SK-N-SH (cell line): ENCODE data around the gene ZNF613.

ENCODE experiments used
- CHD2 ChIP-seq: fragments of 150-350 bp; IDR thresholded peaks from 2 replicates; pipeline ENCODE4 v1.6.1; 2018; ENCODE audit warnings: low read length; ENCODE audit not compliant: partially characterized antibody
- ELF1 ChIP-seq: IDR thresholded peaks from 2 replicates; pipeline ENCODE4 v1.4.0; 2012
- EP300 ChIP-seq, 2 experiments: IDR thresholded peaks; 2 replicates each; pipeline versions ENCODE4 v1.4.0 to v1.6.1; 2012; ENCODE audit warnings: borderline replicate concordance in 1 of 2, low read depth in 1 of 2, low read length in 1 of 2
- EZH2phosphoT487 ChIP-seq: fragments of 200-600 bp; sonication (generic); IDR thresholded peaks from 2 replicates; pipeline ENCODE4 v1.6.1; 2017; ENCODE audit warnings: low read depth, mixed run types, mild to moderate bottlenecking, antibody characterized with exemption, moderate library complexity, borderline replicate concordance
- FOXM1 ChIP-seq: IDR thresholded peaks from 2 replicates; pipeline ENCODE4 v1.4.0; 2012; ENCODE audit warnings: low read depth, mild to moderate bottlenecking
- MEF2A ChIP-seq: IDR thresholded peaks from 2 replicates; pipeline ENCODE4 v1.4.0; 2012; ENCODE audit warnings: low read depth, borderline replicate concordance
- MXI1 ChIP-seq: IDR thresholded peaks from 2 replicates; pipeline ENCODE4 v1.6.1; 2012; ENCODE audit warnings: mild to moderate bottlenecking, low read depth, low read length, improper control_type of control experiment
- POLR2AphosphoS5 ChIP-seq: IDR thresholded peaks from 2 replicates; pipeline ENCODE4 v1.6.1; 2012; ENCODE audit warnings: low read depth, low read length
- RFX5 ChIP-seq: IDR thresholded peaks from 2 replicates; pipeline ENCODE4 v1.6.1; 2012; ENCODE audit warnings: mild to moderate bottlenecking, improper control_type of control experiment, low read length
- SIN3A ChIP-seq: IDR thresholded peaks from 2 replicates; pipeline ENCODE4 v1.6.1; 2012; ENCODE audit warnings: low read depth, mild to moderate bottlenecking, low read length, moderate library complexity, borderline replicate concordance
- YY1 ChIP-seq: IDR thresholded peaks from 2 replicates; pipeline ENCODE4 v1.4.0; 2012; ENCODE audit warnings: low read depth, mild to moderate bottlenecking
- TF ChIP-seq, protein P1 (sequence below): fragments of 200-600 bp; sonication (generic); IDR thresholded peaks from 2 replicates; pipeline ENCODE4 v1.6.1; 2017; ENCODE audit warnings: antibody characterized with exemption, mild to moderate bottlenecking, moderate library complexity
- TF ChIP-seq, protein P2 (sequence below): IDR thresholded peaks from 2 replicates; pipeline ENCODE4 v1.6.1; 2012; ENCODE audit warnings: mild to moderate bottlenecking, low read depth, low read length, moderate library complexity
- TF ChIP-seq, protein P3 (sequence below): IDR thresholded peaks from 2 replicates; pipeline ENCODE4 v1.4.0; 2012; ENCODE audit warnings: low read depth

DNA sequence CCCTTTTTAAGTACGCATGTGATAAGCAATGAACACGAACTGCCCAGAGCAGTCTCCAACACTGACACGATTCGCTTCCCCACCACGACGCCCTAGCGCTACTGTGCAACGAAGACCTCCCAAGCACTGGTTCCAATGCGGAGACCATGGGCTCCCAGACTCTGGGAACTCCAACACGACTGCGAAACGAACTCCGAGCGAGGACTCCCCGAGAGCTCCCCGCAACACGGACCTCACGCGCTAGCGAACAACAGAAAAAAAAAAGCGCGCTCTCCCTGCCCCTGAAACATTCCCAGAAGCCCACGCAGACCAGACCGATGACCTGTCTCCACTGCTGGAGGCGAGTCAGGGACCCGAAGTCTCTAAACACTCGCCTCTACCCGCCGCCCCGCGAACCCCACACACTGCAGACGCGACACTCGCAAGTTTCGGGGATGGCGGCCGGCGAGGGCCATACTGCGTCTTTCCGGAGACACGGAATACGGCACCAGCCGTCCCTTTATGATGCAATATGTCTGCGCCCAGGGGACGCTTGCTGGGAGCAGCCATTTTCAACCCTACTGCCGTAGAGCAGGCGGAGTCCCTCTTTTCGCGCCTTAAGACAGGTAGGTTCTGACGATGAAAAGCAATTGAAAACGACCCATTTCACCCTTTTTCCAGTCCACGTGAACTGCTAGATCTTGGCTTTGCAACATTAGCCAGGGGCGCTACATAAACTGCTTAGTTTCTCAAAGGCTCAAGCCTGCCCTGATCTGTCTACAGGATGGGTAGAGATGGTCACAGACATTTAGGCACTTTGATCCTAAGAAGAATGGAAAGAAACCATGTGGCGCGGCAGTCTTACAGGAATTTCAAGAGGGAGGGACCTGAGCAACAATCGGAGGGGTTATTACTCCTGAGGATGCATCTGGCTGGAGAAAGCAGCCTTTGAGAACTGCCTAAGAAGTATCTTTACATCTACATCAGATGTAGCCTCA, 39.5 kb upstream of the ZNF613 start, which contains the start of gene ZNF577:
- no peak for TF ChIP-seq POLR2AphosphoS5
- TF ChIP-seq, protein P1, sequence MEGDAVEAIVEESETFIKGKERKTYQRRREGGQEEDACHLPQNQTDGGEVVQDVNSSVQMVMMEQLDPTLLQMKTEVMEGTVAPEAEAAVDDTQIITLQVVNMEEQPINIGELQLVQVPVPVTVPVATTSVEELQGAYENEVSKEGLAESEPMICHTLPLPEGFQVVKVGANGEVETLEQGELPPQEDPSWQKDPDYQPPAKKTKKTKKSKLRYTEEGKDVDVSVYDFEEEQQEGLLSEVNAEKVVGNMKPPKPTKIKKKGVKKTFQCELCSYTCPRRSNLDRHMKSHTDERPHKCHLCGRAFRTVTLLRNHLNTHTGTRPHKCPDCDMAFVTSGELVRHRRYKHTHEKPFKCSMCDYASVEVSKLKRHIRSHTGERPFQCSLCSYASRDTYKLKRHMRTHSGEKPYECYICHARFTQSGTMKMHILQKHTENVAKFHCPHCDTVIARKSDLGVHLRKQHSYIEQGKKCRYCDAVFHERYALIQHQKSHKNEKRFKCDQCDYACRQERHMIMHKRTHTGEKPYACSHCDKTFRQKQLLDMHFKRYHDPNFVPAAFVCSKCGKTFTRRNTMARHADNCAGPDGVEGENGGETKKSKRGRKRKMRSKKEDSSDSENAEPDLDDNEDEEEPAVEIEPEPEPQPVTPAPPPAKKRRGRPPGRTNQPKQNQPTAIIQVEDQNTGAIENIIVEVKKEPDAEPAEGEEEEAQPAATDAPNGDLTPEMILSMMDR, result no peak
- peak; percentile 98 for TF ChIP-seq YY1
- TF ChIP-seq, protein P2, sequence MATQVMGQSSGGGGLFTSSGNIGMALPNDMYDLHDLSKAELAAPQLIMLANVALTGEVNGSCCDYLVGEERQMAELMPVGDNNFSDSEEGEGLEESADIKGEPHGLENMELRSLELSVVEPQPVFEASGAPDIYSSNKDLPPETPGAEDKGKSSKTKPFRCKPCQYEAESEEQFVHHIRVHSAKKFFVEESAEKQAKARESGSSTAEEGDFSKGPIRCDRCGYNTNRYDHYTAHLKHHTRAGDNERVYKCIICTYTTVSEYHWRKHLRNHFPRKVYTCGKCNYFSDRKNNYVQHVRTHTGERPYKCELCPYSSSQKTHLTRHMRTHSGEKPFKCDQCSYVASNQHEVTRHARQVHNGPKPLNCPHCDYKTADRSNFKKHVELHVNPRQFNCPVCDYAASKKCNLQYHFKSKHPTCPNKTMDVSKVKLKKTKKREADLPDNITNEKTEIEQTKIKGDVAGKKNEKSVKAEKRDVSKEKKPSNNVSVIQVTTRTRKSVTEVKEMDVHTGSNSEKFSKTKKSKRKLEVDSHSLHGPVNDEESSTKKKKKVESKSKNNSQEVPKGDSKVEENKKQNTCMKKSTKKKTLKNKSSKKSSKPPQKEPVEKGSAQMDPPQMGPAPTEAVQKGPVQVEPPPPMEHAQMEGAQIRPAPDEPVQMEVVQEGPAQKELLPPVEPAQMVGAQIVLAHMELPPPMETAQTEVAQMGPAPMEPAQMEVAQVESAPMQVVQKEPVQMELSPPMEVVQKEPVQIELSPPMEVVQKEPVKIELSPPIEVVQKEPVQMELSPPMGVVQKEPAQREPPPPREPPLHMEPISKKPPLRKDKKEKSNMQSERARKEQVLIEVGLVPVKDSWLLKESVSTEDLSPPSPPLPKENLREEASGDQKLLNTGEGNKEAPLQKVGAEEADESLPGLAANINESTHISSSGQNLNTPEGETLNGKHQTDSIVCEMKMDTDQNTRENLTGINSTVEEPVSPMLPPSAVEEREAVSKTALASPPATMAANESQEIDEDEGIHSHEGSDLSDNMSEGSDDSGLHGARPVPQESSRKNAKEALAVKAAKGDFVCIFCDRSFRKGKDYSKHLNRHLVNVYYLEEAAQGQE, result no peak
- TF ChIP-seq CHD2, result peak; percentile 51
- no peak for TF ChIP-seq SIN3A
- 0 out of 2 replicates have a peak, but pooled peaks have one; percentile 37 for TF ChIP-seq ELF1
- TF ChIP-seq, protein P3, sequence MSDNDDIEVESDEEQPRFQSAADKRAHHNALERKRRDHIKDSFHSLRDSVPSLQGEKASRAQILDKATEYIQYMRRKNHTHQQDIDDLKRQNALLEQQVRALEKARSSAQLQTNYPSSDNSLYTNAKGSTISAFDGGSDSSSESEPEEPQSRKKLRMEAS, result peak; percentile 38
- TF ChIP-seq FOXM1, result no peak
- TF ChIP-seq EP300 (IDR thresholded peaks at IDR 0.05; ENCODE audit: borderline replicate concordance in 1 of 2, low read depth in 1 of 2, low read length in 1 of 2), result no peak
- no peak for TF ChIP-seq EZH2phosphoT487
- TF ChIP-seq MXI1, result no peak
- TF ChIP-seq MEF2A, result no peak
- TF ChIP-seq RFX5, result no peak
